ENCODE results near the gene LYPD6.

Gene LYPD6

DNA sequence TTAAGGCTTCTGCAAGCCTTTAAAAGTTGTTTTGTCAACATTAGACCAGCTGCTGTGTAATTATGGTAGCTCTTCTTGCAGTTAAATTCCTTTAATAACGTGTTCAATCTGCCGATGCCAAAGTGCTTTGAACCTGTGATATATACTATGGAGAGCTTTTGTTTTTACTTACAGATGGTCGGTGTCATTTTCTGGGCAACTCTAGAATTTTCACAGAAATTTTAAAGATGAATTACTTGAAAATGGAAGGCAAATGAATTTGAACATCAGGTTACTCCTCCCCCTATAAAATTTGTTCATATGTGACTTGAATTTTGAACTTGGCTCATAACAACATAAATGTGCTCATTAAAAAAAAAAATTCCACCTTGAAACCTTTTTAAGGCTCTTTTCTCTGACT lies 23.0 kb downstream of the LYPD6 start:
- DNase-seq = no peak

DNA sequence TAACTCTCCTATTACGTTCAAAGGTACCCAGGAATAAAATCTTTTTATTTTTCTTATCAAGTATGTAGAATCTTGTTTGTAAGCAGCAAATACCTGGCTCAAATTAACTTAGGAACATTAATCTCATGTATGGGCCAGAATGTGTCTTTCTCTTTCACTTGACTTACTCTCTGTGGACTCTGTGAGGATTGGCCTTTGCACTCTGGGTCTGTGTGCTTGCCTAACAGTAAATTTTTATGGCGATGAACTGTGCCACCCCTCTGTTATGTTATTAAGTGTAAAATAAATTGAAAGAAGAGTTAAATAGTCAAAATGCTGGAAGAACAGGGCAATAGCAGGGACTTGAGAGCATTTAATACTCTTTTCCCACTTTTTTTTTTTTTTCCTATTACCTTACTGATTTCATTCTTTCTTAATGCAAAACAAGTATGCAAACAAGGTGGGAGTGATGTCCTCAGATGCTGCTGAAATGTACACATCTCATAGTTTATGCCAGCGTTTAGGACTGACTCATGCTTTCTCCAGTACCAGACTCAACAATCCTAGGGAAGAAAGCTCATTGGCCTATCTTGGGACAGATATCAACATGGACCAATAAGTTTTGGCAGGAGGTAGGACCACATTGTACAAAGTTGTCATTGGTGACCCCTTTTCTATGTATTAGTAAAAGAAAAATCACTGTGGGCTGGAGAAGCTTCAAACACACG lies 25.5 kb downstream of the LYPD6 start:
- DNase-seq = no peak

DNA sequence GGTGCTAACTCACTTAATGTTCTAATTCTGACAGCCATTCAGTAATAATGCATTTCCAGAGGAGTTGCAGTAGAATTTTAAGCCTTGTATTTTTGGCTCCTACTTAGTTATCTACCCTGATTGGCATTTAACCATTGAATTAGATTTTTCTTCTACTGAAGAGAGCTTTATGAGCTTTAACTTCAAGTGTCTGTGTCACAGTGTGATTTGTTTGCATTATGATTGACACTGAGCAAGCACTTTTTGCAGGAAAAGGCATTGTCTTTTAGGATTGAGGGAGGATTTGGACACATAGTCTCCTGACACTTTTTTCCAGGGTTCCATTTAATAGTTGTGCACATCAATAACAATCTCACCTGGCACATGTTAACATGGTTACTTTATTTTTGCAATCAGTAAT lies 26.7 kb downstream of the LYPD6 start:
- no peak for DNase-seq

DNA sequence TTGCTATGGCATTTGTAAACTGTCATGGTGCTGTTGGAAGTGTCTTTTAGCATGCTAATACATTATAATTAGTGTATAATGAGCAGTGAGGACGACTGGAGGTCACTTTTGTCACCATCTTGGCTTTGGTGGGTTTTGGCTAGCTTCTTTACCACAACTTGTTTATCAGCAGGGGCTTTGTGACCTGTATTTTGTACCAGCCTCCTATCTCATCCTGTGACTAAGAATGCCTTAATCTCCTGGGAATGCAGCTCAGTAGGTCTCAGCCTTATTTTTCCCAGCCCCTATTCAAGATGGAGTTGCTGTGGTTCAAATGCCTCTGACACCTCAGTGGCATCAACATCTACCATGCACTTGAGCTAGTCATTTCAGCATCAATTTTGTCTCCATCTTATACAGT lies 29.7 kb downstream of the LYPD6 start:
- no peak for DNase-seq

DNA sequence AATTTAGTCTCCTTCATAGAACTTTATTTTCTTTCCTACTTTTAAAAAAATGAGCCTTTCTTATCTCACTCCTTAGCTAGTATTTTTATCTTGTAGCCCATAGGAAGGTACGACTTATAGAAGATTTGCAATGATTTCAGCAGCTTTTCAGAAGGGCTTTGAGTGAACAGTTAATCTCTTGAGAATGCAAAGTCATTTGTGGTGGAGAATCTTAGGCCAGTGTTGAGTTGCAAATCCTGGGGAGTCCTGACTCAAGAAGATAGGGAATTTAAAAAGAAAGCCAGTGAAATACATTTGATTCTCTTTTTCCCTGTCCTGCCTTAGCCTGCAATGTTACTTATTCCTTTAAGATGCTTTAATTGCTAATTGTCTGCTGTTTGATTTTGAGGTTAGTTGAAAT lies 33.6 kb downstream of the LYPD6 start:
- no peak for DNase-seq

DNA sequence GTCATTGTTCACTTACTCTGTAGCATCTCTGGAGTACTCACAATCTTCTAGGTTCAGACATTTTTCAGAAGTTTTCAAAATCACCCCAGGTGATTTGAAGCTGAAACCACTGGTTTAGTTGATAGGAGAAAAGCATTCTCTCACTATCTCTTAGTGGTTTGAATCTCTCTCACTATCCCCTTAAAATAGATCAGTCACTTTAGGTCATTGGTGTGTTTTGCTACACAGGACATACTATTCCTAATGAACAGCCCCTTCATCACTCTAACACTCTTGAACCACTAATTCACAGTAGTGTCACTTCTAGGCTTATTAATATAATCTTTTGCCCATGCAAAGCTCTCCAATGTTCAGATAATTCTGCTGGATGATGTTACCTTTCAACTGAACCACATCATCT lies 34.5 kb downstream of the LYPD6 start:
- no peak for DNase-seq

DNA sequence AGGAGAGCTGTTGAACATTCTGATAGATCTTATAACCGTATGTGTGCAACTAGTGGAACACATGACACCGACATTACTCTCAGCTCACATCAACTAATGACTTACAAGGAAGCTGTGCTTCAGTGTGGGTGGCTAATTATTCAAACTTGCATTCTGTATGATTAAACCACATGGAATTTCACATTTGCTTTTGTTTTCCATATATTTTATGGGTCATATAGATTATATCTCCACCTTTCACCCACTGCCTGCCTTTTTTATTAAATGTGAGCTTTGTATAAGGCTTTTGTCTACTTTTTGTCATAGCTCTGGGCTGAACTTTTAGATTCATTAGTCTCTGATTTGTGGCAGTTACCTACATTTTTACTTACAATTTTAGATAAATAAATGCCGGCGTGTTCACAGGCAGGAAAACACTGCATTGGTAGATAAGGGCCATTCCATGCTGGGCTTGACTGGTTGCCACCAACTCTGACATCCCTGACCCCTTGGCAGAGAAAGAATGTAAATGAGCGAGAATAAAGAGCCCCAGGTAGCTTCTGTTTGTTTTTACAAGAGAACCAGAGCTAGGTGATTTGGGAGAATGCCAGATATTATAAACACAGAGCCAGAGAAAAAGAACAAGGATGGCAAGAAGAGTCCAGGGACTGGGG lies 35.7 kb downstream of the LYPD6 start:
- no peak for DNase-seq

DNA sequence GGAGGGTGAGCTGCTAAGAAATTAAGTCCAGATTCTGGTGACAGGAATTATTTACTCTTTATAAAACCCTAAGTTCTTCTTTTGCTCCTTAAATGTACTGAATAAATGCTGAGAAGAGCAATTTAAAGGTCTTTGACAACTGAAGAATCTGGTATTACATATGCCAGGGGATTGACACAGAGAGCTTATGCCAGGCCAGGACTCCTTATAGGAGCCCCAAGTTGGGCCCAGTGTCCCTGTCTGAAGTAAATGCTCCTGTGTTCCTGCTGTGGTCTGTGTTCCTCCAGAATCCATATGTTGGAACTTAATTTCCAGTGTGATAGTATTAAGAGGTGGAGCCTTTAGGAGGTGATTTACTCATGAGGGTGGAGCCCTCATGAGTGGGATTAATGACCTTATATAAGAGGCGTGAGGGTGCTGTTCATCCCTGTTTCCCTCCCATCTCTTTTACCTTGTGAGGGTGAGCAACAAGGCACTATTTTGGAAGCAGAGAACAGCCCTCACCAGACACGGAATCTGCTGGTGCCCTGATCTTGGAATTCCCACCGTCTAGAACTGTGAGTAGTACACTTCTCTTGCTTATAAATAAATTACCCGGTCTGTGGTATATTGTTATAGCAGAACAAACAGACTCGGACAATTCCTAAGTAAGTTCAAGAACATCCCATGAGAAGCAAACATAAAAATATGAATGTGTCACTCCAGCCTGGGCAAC lies 39.8 kb downstream of the LYPD6 start:
- DNase-seq = no peak

DNA sequence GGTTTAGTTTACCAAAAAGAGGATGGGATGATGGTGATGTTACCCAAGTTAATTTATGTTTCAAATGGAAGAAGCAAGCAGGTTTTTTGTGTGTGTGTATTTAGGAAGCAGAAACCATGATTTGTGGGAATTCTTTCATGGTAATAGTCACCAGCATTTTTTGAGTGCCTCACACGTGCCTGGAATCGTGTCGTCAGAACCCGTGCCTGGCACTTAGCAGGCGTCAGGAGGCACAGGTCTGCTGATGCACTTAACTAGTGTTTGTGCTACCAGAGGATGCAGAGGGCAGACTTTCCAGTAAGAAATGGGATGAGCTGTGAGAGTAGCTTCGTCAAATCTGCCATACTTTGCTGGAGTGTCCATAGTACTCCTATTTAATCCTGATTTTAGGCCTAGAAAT lies 41.1 kb downstream of the LYPD6 start:
- DNase-seq = no peak

DNA sequence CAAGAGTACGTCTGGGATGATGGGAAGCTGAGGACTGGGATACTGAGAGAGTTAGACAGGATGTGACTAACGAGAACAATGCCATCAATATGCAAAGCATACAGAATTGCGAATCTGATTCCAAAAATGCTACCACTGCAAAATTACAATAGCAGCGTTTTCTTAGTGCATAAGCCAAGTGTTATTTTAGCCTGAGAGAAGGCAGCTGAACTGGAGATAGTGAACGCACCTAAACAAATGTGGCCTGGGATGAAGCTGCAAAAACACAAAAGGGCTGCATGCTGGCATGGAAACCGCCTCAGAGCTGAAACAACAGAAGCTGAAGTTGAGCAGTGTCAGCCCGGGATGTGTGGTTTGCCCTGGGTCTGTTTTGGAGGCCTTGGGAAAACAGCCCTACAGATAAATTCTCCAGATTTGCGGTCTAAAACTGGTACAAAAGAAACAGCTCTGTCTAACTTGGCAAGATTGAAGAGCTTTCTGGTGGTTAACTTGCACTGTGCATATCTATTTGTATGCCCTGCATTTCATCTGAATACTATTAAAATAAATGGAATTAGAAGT lies 45.5 kb downstream of the LYPD6 start:
- DNase-seq = no peak

DNA sequence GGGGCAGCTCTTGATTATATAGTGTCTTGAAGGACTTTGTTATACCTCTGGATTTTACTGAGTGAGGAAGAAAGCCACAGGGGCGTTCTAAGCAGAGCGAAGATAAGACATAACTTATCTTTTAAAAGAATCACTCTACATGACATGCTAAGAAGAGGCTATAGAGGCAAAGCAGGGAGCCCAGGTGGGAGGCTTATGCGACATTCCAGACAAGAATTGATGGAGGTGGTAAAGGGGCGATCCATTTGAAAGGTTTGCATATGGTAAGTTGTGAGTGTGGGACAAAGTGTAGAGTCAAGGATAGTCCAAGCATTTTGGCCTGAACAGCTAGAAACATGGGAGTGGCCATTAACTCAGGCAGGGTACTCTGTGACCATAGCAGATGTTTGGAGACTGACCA lies 49.8 kb downstream of the LYPD6 start:
- DNase-seq = no peak

DNA sequence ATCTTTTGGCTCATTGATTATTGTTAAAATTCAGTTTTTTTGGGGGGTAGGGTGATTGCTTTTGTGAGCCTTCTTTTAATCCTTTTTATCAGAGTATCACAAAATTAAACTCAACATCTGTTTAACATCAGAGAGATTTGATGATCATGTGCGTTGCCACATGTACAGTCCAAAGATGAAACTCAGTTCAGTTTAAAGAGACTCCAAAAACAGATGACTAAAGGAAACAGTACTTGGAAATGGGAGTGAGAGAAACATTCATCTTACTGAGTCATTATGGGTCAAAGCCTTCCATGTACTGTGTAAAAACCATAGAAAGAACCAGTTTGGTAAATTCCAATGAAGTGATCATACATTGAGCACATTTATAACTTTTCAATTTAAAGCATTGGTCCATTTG lies 53.0 kb downstream of the LYPD6 start:
- DNase-seq = no peak

DNA sequence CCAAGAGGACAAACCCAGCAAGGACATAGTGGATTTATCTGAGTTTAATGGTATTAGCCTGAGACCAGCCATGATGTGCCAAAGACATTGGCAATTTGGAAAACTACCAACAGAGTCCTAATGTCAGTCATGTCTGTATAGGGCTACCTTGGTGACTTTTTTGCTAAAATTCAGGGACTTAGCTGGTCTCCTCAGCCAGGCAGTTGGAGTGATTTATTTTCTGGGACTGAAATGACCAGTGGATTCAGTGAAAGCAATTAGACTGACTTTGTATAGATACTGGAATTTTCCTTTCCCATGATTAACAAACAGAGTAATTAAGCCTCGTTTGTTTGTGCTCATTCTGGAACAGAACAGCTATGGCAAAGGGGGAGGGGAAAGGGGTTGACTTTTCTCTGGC lies 55.0 kb downstream of the LYPD6 start:
- DNase-seq = no peak

DNA sequence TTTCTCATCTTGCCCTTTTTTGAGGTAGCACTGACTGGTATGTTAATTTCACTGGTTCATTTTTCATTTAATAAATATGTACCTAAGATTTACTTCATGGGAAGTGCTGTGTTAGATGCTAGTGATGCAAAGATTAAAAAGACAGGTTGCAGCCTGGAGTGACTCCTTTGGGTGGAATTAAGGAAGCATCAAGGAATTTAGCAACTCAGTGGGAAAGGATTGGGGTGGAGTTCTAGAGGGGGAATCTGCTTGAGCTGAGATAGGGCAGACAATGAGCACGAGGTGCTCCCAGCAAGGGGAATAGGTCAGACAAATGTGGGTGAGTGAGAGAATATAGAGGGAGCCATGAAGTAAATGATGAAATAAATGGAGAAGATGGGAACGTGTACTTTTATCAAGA lies 57.0 kb downstream of the LYPD6 start:
- DNase-seq = no peak

DNA sequence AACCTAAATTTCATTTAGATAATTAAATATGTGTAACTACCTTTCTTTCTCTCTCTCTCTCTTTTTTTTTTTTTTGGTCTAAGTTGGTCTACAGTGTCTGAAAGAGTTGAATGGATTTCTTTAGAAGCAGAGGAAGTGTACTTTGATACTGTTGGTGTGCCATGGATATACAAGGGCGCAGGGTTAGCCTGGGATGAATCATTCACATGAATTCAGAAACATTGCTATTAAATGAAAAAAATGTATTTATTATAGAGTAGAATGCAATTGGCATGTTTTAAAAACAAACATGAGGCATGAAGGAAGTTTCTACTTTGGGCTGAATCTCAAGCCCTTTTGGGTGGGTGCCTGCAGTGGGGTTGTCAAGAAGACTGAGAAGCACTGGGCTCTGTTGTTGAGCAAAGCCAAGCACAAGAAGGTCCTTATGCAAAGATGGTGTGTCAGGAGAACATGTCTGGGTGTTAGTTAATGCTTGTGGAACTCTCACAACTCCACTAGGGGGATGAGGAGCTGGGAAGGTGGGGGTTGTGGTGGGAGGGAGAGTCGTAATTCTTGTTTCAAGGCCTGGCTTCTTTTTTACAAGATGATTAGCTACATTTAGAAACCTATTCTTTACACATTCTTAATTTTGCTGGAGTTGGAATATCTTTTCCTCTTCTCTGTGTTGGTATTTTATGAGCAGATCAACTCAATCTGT lies 57.9 kb downstream of the LYPD6 start:
- no peak for DNase-seq

DNA sequence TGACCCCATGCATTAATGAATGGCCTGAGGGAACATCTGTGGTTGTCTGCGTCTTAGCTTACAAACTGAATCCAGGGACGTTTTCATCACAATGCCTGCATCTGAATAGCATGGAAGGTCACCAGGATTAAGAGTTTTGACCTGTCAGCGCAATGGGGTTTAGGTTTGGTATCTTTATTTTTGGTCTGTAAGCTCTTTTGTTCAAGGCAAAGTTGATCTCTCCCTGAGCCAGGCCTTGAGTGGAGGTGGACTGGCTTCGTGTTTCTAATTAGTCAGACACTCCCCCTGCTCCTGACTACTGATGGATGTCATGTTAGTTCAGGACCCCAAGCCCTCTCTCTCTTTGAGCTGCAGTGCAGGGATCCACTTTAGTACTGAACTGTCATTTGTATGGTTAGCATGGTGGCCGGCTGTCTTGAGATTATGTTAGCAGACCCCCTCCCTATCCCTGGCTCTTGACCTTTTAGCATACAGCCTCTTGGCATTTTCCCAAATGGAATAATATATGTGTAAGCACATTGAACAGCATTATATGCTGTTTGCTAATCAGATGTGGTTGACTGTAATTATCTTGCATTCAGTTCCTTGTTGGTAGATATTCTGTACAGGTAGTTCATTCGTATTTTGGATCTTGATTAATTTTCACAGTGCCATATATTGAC lies 59.2 kb downstream of the LYPD6 start:
- DNase-seq = no peak

DNA sequence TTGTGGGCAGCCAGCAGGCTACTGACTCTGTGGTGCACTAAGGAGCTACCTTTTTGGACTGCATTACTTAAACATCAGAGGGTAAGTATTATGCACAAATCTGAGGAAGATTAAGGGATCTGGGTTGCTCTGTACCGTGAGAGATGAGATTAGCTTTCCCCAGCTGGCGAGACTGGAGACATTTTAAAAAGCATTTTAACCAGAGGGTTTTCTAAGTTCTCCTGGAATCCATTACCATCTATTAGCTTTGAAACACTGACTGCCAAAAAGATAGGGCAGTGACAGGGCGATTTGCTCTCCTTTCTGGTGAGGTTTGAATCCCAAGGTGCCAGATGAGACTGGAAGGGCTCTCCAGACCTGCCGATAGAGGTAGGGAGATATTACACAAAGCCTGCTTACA lies 63.2 kb downstream of the LYPD6 start:
- DNase-seq = no peak

DNA sequence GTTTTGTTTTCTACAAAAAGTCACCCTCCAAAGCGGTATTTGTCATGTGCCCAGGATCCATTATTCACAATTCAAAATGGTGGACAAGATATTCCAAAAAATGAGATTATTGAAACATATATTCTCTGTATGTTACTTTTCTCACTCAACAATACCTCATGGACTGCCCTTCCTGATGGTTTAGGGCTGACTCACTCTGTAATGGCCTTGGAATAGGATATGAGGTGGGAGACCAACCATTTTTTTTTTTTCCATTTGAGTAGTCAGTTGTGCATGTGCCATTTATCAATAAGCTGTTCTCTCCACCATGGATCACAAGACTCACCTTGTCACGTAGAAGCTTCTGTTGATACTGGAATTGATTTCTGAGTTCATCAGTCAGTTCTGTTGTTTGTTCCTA lies 64.5 kb downstream of the LYPD6 start:
- no peak for DNase-seq

DNA sequence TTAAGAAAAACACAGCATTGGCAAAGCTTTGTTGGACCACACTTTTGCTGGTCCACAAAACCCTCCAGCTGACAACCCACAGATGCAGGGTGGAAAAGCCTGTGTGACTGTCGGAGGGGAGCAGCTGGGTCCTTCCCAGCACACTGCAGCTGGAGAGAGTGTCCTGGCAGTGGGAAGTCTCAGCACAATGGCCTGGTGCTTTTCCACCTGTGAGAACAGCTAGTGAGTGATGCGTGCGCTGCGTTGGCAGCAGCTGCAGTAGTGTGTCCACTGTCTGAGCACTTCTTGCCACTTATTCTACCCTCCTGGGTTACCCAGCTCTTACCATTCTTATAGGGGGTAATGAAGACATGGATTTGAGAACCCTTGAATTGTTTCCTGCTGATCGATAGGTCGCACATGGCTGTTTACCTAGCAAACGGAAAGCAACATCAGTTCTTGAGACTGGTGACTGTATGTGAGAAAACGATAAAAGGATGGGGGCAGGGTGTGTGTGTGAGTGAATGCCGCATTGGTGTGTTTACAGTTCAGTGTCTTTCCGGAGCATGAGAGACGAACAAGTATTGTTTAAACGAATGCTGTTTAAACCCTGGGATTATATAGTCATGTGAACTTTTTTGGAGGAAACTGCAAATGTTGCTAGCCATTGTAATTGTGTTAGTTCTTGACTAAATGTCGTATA lies 69.7 kb downstream of the LYPD6 start:
- DNase-seq = no peak

DNA sequence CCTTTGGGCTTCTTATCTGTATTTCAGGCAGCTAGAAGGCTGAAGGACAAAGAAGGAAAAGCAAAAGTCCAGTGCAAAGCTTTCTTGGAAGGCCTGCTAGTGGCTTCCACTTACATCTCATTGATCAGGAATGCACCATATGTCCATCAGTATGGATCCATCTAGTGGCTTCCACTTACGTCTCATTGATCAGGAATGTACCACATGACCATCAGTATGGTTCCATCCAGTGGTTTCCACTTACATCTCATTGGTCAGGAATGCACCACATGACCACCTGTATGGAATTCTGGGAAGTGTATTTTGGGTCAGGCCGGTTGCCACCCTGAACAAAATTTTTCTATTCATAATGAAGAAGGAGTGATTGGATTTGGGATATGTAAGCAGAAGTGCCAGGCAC lies 70.6 kb downstream of the LYPD6 start:
- no peak for DNase-seq

DNA sequence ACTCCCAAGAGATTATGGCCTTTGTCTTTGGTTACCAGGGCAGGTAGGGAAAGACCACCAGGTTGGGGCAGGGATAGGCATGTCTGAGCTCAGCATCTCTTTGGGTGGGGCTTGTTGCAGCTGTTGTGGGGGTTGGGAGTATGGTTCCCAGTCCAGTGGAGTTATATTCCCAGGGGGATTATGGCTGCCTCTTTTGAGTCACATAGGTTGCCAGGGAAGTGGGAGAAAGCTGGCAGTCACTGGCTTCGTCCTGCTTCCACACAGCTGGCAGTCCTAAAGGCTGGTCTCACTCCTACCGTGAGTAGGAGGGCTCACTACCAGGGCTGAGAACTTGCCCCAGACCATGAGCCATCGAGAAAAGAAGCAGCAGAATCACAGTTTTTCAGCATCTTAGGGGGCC lies 79.1 kb downstream of the LYPD6 start:
- DNase-seq = no peak

All from activated CD4-positive, alpha-beta T cell treated with anti-CD3 and anti-CD28 coated beads, Interleukin-2, amount 50 U/mL, for 48 hours (primary cell).